Measurements from ENCODE around the gene CNTNAP2. TPM values are rescaled to one million over a fixed set of nuclear protein-coding genes. Genes with fewer than 3 reads are reported as not detected.

Gene CNTNAP2
- polyA plus RNA-seq, 2 donors = 0.41 to 0.48 TPM

GRCh38 chr7:148017126-148017525 lies 1900.5 kb downstream of the CNTNAP2 start:
- Histone ChIP-seq H3K9me3 (ENCODE audit: control insufficient read depth in 2 of 2, insufficient read depth in 1 of 2, low read depth in 1 of 2, low read length in 1 of 2) (no peaks in the 10 kb centered on the region), H3K27me3 (ENCODE audit: control insufficient read depth in 1 of 2, insufficient read depth in 2 of 2, low read length in 2 of 2) (no peaks in the 10 kb centered on the region), H3K4me3 (ENCODE audit: low read depth in 1 of 2, low read length in 2 of 2) (no peak overlapping the region), H3K4me1 (ENCODE audit: control insufficient read depth in 2 of 2, insufficient read depth in 2 of 2, low read length in 1 of 2) (no peaks in the 10 kb centered on the region), H3K27ac (ENCODE audit: low read depth in 2 of 2, low read length in 1 of 2) (no peak overlapping the region), H3K36me3 (ENCODE audit: control insufficient read depth in 2 of 2, insufficient read depth in 2 of 2, low read length in 1 of 2) (no peaks in the 10 kb centered on the region)
- 55 to 65% methylated on average over 2 of the region's 2 CpGs for WGBS, 2 donors

- 61 to 74% methylated on average over 6 of the region's 6 CpGs for WGBS, 2 donors
- Histone ChIP-seq H3K36me3 (ENCODE audit: control insufficient read depth in 2 of 2, insufficient read depth in 2 of 2, low read length in 1 of 2) (no peaks in the 10 kb centered on the region), H3K27ac (ENCODE audit: low read depth in 2 of 2, low read length in 1 of 2) (no peak overlapping the region), H3K9me3 (ENCODE audit: control insufficient read depth in 2 of 2, insufficient read depth in 1 of 2, low read depth in 1 of 2, low read length in 1 of 2) (no peaks in the 10 kb centered on the region), H3K4me1 (ENCODE audit: control insufficient read depth in 2 of 2, insufficient read depth in 2 of 2, low read length in 1 of 2) (no peaks in the 10 kb centered on the region), H3K27me3 (ENCODE audit: control insufficient read depth in 1 of 2, insufficient read depth in 2 of 2, low read length in 2 of 2) (no peaks in the 10 kb centered on the region), H3K4me3 (ENCODE audit: low read depth in 1 of 2, low read length in 2 of 2) (no peak overlapping the region)
These were observed 1904.1 kb downstream of the CNTNAP2 start for GRCh38 chr7:148020679-148021078.

- H3K36me3 ChIP-seq (ENCODE audit: control insufficient read depth in 2 of 2, insufficient read depth in 2 of 2, low read length in 1 of 2) = no peaks in the 10 kb centered on the region
- WGBS, 2 donors = 88 to 91% methylated on average over 17 of the region's 17 CpGs
- H3K4me1 ChIP-seq (ENCODE audit: control insufficient read depth in 2 of 2, insufficient read depth in 2 of 2, low read length in 1 of 2) = no peaks in the 10 kb centered on the region
- H3K27ac ChIP-seq (ENCODE audit: low read depth in 2 of 2, low read length in 1 of 2) = no peak overlapping the region
- H3K9me3 ChIP-seq (ENCODE audit: control insufficient read depth in 2 of 2, insufficient read depth in 1 of 2, low read depth in 1 of 2, low read length in 1 of 2) = no peaks in the 10 kb centered on the region
- H3K4me3 ChIP-seq (ENCODE audit: low read depth in 1 of 2, low read length in 2 of 2) = no peak overlapping the region
- H3K27me3 ChIP-seq (ENCODE audit: control insufficient read depth in 1 of 2, insufficient read depth in 2 of 2, low read length in 2 of 2) = no peaks in the 10 kb centered on the region
These were observed 1905.0 kb downstream of the CNTNAP2 start for GRCh38 chr7:148021507-148022045.

GRCh38 chr7:148022832-148023231 lies 1906.2 kb downstream of the CNTNAP2 start:
- WGBS, 2 donors = 90 to 94% methylated on average over 9 of the region's 9 CpGs
- Histone ChIP-seq H3K4me1 (ENCODE audit: control insufficient read depth in 2 of 2, insufficient read depth in 2 of 2, low read length in 1 of 2) (no peaks in the 10 kb centered on the region), H3K27me3 (ENCODE audit: control insufficient read depth in 1 of 2, insufficient read depth in 2 of 2, low read length in 2 of 2) (no peaks in the 10 kb centered on the region)

GRCh38 chr7:148026713-148027112 lies 1910.1 kb downstream of the CNTNAP2 start:
- Histone ChIP-seq H3K4me3 (ENCODE audit: low read depth in 1 of 2, low read length in 2 of 2) (no peak overlapping the region), H3K27me3 (ENCODE audit: control insufficient read depth in 1 of 2, insufficient read depth in 2 of 2, low read length in 2 of 2) (no peaks in the 10 kb centered on the region), H3K9me3 (ENCODE audit: control insufficient read depth in 2 of 2, insufficient read depth in 1 of 2, low read depth in 1 of 2, low read length in 1 of 2) (no peaks in the 10 kb centered on the region), H3K27ac (ENCODE audit: low read depth in 2 of 2, low read length in 1 of 2) (no peak overlapping the region), H3K4me1 (ENCODE audit: control insufficient read depth in 2 of 2, insufficient read depth in 2 of 2, low read length in 1 of 2) (no peaks in the 10 kb centered on the region), H3K36me3 (ENCODE audit: control insufficient read depth in 2 of 2, insufficient read depth in 2 of 2, low read length in 1 of 2) (no peaks in the 10 kb centered on the region)
- 58 to 64% methylated on average over 5 of the region's 5 CpGs for WGBS, 2 donors

More at GRCh38 chr7:148022832-148023231, 1906.2 kb downstream of the CNTNAP2 start:
- Histone ChIP-seq H3K4me3 (ENCODE audit: low read depth in 1 of 2, low read length in 2 of 2) (no peak overlapping the region), H3K27ac (ENCODE audit: low read depth in 2 of 2, low read length in 1 of 2) (no peak overlapping the region), H3K36me3 (ENCODE audit: control insufficient read depth in 2 of 2, insufficient read depth in 2 of 2, low read length in 1 of 2) (no peaks in the 10 kb centered on the region), H3K9me3 (ENCODE audit: control insufficient read depth in 2 of 2, insufficient read depth in 1 of 2, low read depth in 1 of 2, low read length in 1 of 2) (no peaks in the 10 kb centered on the region)

GRCh38 chr7:148028165-148028564 lies 1911.6 kb downstream of the CNTNAP2 start:
- Histone ChIP-seq H3K9me3 (ENCODE audit: control insufficient read depth in 2 of 2, insufficient read depth in 1 of 2, low read depth in 1 of 2, low read length in 1 of 2) (no peaks in the 10 kb centered on the region), H3K4me3 (ENCODE audit: low read depth in 1 of 2, low read length in 2 of 2) (no peak overlapping the region), H3K36me3 (ENCODE audit: control insufficient read depth in 2 of 2, insufficient read depth in 2 of 2, low read length in 1 of 2) (no peaks in the 10 kb centered on the region), H3K27ac (ENCODE audit: low read depth in 2 of 2, low read length in 1 of 2) (no peak overlapping the region), H3K4me1 (ENCODE audit: control insufficient read depth in 2 of 2, insufficient read depth in 2 of 2, low read length in 1 of 2) (no peaks in the 10 kb centered on the region), H3K27me3 (ENCODE audit: control insufficient read depth in 1 of 2, insufficient read depth in 2 of 2, low read length in 2 of 2) (no peaks in the 10 kb centered on the region)
- 88% methylated on average over 3 of the region's 3 CpGs for WGBS, 2 donors

GRCh38 chr7:148031019-148031418 lies 1914.4 kb downstream of the CNTNAP2 start:
- H3K4me3 ChIP-seq (ENCODE audit: low read depth in 1 of 2, low read length in 2 of 2) = no peak overlapping the region
- WGBS, 2 donors = 49 to 67% methylated on average over 2 of the region's 2 CpGs
- no peaks in the 10 kb centered on the region for H3K36me3 ChIP-seq (ENCODE audit: control insufficient read depth in 2 of 2, insufficient read depth in 2 of 2, low read length in 1 of 2)
- no peaks in the 10 kb centered on the region for H3K4me1 ChIP-seq (ENCODE audit: control insufficient read depth in 2 of 2, insufficient read depth in 2 of 2, low read length in 1 of 2)
- H3K27me3 ChIP-seq (ENCODE audit: control insufficient read depth in 1 of 2, insufficient read depth in 2 of 2, low read length in 2 of 2) = no peaks in the 10 kb centered on the region
- no peak overlapping the region for H3K27ac ChIP-seq (ENCODE audit: low read depth in 2 of 2, low read length in 1 of 2)
- no peaks in the 10 kb centered on the region for H3K9me3 ChIP-seq (ENCODE audit: control insufficient read depth in 2 of 2, insufficient read depth in 1 of 2, low read depth in 1 of 2, low read length in 1 of 2)

- Histone ChIP-seq H3K4me3 (ENCODE audit: low read depth in 1 of 2, low read length in 2 of 2) (no peak overlapping the region), H3K36me3 (ENCODE audit: control insufficient read depth in 2 of 2, insufficient read depth in 2 of 2, low read length in 1 of 2) (no peaks in the 10 kb centered on the region), H3K4me1 (ENCODE audit: control insufficient read depth in 2 of 2, insufficient read depth in 2 of 2, low read length in 1 of 2) (no peaks in the 10 kb centered on the region), H3K27me3 (ENCODE audit: control insufficient read depth in 1 of 2, insufficient read depth in 2 of 2, low read length in 2 of 2) (no peaks in the 10 kb centered on the region), H3K27ac (ENCODE audit: low read depth in 2 of 2, low read length in 1 of 2) (no peak overlapping the region), H3K9me3 (ENCODE audit: control insufficient read depth in 2 of 2, insufficient read depth in 1 of 2, low read depth in 1 of 2, low read length in 1 of 2) (no peaks in the 10 kb centered on the region)
- WGBS, 2 donors = 66 to 67% methylated on average over 8 of the region's 8 CpGs
These were observed 1915.2 kb downstream of the CNTNAP2 start for GRCh38 chr7:148031811-148032210.

GRCh38 chr7:148035950-148036349 lies 1919.3 kb downstream of the CNTNAP2 start:
- no peaks in the 10 kb centered on the region for H3K9me3 ChIP-seq (ENCODE audit: control insufficient read depth in 2 of 2, insufficient read depth in 1 of 2, low read depth in 1 of 2, low read length in 1 of 2)
- WGBS, 2 donors = 32 to 52% methylated on average over 1 of the region's 1 CpG
- H3K36me3 ChIP-seq (ENCODE audit: control insufficient read depth in 2 of 2, insufficient read depth in 2 of 2, low read length in 1 of 2) = no peaks in the 10 kb centered on the region
- no peak overlapping the region for H3K27ac ChIP-seq (ENCODE audit: low read depth in 2 of 2, low read length in 1 of 2)
- H3K27me3 ChIP-seq (ENCODE audit: control insufficient read depth in 1 of 2, insufficient read depth in 2 of 2, low read length in 2 of 2) = no peaks in the 10 kb centered on the region
- H3K4me3 ChIP-seq (ENCODE audit: low read depth in 1 of 2, low read length in 2 of 2) = no peak overlapping the region
- H3K4me1 ChIP-seq (ENCODE audit: control insufficient read depth in 2 of 2, insufficient read depth in 2 of 2, low read length in 1 of 2) = no peaks in the 10 kb centered on the region

GRCh38 chr7:148037044-148037443 lies 1920.4 kb downstream of the CNTNAP2 start:
- Histone ChIP-seq H3K4me1 (ENCODE audit: control insufficient read depth in 2 of 2, insufficient read depth in 2 of 2, low read length in 1 of 2) (no peaks in the 10 kb centered on the region), H3K27ac (ENCODE audit: low read depth in 2 of 2, low read length in 1 of 2) (no peak overlapping the region), H3K36me3 (ENCODE audit: control insufficient read depth in 2 of 2, insufficient read depth in 2 of 2, low read length in 1 of 2) (no peaks in the 10 kb centered on the region), H3K9me3 (ENCODE audit: control insufficient read depth in 2 of 2, insufficient read depth in 1 of 2, low read depth in 1 of 2, low read length in 1 of 2) (no peaks in the 10 kb centered on the region), H3K27me3 (ENCODE audit: control insufficient read depth in 1 of 2, insufficient read depth in 2 of 2, low read length in 2 of 2) (no peaks in the 10 kb centered on the region), H3K4me3 (ENCODE audit: low read depth in 1 of 2, low read length in 2 of 2) (no peak overlapping the region)
- WGBS, 2 donors = 79 to 88% methylated on average over 2 of the region's 2 CpGs
